Osteoblast (primary cell): ENCODE results near the gene COMMD1. TPM values are rescaled to one million over a fixed set of nuclear protein-coding genes. Genes with fewer than 3 reads are reported as not detected.

Experiments used
- DNase-seq: peaks from one replicate; pipeline ENCODE4 v3.0.0; 2011; ENCODE audit warnings: low spot score, mixed read lengths; ENCODE audit not compliant: insufficient read length; ENCODE audit errors: missing footprints
- H2AFZ ChIP-seq: 2 replicates; pipeline ENCODE4 v1.6.0; 2011; ENCODE audit warnings: mild to moderate bottlenecking, low read length
- H3K27ac ChIP-seq: 2 replicates; pipeline ENCODE4 v1.5.1; 2011; ENCODE audit warnings: mild to moderate bottlenecking, low read depth, low read length, moderate library complexity
- H3K27me3 ChIP-seq: 2 replicates; pipeline ENCODE4 v1.6.0; 2012; ENCODE audit warnings: mild to moderate bottlenecking, control low read depth, inconsistent platforms, low read length, moderate library complexity; ENCODE audit not compliant: insufficient read depth
- H3K36me3 ChIP-seq: 2 replicates; pipeline ENCODE4 v1.5.1; 2011; ENCODE audit warnings: mild to moderate bottlenecking, low read length, control low read depth, moderate library complexity; ENCODE audit not compliant: insufficient read depth
- H3K4me1 ChIP-seq: 2 replicates; pipeline ENCODE4 v1.5.1; 2011; ENCODE audit warnings: mild to moderate bottlenecking, low read length, control low read depth, moderate library complexity; ENCODE audit not compliant: insufficient read depth
- H3K4me2 ChIP-seq: 2 replicates; pipeline ENCODE4 v1.6.0; 2011; ENCODE audit warnings: mild to moderate bottlenecking, low read length; ENCODE audit not compliant: insufficient read depth
- H3K4me3 ChIP-seq: fragments of 200-600 bp; sonication (generic); 3 replicates; pipeline ENCODE4 v1.5.1; 2012; ENCODE audit warnings: mild to moderate bottlenecking, low read length, inconsistent platforms; ENCODE audit not compliant: insufficient read depth
- H3K79me2 ChIP-seq: 2 replicates; pipeline ENCODE4 v1.6.0; 2012; ENCODE audit warnings: mild to moderate bottlenecking, low read length, control low read depth, inconsistent platforms; ENCODE audit not compliant: insufficient read depth
- H3K9me3 ChIP-seq: 2 replicates; pipeline ENCODE4 v1.5.1; 2011; ENCODE audit warnings: low read depth, low read length, control low read depth
- H4K20me1 ChIP-seq: 2 replicates; pipeline ENCODE4 v1.6.0; 2012; ENCODE audit warnings: mild to moderate bottlenecking, low read length, control low read depth; ENCODE audit not compliant: insufficient read depth
- total RNA-seq: library from RNA; depleted of rRNA; stranded (reverse); fragments of >200 nt; gene quantifications from 2 replicates; pipeline ENCODE4 v1.2.3, GENCODE V29; 2012
- TF ChIP-seq, protein P1 (sequence below): IDR thresholded peaks from 2 replicates; pipeline ENCODE4 v1.5.1; 2011; ENCODE audit warnings: mild to moderate bottlenecking, low read depth, low read length, moderate library complexity; ENCODE audit errors: extremely low read depth

Gene COMMD1
- total RNA-seq, 1 donor, result 51.8 TPM

DNA sequence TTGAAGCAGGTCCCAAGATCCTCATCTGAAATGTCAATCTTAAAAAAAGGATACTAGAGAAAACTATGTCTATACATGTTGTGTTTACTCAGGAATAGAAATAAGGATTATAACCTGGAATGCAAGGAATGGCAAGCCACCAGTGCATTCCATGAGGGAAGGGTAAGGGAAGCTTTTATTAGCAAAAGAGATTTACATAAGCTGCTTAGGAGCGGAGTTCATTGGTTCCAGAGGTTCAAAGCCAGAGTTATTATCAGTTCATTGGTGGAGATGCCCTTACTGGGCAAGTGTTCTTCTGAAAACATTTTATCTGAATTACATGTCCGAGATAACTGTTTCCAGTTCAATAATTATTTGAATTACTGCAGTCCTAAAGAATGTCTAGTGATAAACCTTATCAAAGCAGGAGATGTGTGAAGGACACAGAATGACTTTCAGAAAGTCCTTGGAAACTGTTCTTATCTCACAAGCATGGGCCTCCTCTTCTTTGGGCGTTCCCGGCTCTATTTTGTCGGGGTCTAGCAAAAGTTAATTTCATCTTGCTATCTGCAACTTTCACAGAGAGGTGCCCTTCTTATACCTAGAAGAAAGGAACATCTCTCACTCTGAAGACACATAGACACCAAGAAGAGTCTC is 23.5 kb downstream of the COMMD1 start:
- Histone ChIP-seq H3K4me3 (no peak overlapping the region), H3K36me3 (no peaks in the 10 kb centered on the region), H3K79me2 (peaks cover 3% of the 10 kb centered on the region), H3K4me2 (no peak overlapping the region), H3K9me3 (no peaks in the 10 kb centered on the region), H3K4me1 (no peaks in the 10 kb centered on the region), H4K20me1 (no peaks in the 10 kb centered on the region), H2AFZ (no peak overlapping the region), H3K27me3 (no peaks in the 10 kb centered on the region), H3K27ac (no peak overlapping the region)
- TF ChIP-seq, protein P1, sequence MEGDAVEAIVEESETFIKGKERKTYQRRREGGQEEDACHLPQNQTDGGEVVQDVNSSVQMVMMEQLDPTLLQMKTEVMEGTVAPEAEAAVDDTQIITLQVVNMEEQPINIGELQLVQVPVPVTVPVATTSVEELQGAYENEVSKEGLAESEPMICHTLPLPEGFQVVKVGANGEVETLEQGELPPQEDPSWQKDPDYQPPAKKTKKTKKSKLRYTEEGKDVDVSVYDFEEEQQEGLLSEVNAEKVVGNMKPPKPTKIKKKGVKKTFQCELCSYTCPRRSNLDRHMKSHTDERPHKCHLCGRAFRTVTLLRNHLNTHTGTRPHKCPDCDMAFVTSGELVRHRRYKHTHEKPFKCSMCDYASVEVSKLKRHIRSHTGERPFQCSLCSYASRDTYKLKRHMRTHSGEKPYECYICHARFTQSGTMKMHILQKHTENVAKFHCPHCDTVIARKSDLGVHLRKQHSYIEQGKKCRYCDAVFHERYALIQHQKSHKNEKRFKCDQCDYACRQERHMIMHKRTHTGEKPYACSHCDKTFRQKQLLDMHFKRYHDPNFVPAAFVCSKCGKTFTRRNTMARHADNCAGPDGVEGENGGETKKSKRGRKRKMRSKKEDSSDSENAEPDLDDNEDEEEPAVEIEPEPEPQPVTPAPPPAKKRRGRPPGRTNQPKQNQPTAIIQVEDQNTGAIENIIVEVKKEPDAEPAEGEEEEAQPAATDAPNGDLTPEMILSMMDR, result no peak
- peak; percentile 39 for DNase-seq

DNA sequence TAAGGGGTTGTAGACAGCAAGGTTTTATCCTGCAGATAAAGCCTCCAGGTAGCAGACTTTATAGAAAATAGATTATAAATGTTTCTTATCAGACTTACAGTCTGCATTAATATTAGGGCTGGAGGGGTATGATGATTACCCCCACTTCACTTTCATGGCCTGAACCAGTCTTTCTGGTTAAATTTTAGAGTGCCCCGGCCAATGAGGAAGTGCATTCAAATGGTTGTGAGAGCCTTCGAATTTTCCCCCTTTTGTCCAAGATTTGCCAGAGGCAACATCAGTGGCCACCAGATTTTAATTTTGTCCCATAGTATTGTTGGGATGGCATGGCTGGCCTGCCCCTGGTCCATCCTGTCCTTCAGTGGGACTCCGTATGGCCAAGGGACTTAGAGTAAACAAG is 31.6 kb downstream of the COMMD1 start:
- Histone ChIP-seq H3K36me3 (no peaks in the 10 kb centered on the region), H3K4me3 (no peak overlapping the region), H3K9me3 (no peaks in the 10 kb centered on the region), H3K79me2 (peaks cover 3% of the 10 kb centered on the region), H4K20me1 (no peaks in the 10 kb centered on the region), H2AFZ (no peak overlapping the region), H3K27ac (no peak overlapping the region), H3K27me3 (no peaks in the 10 kb centered on the region), H3K4me2 (no peak overlapping the region), H3K4me1 (no peaks in the 10 kb centered on the region)
- no peak for DNase-seq
- TF ChIP-seq, protein P1, result no peak

DNA sequence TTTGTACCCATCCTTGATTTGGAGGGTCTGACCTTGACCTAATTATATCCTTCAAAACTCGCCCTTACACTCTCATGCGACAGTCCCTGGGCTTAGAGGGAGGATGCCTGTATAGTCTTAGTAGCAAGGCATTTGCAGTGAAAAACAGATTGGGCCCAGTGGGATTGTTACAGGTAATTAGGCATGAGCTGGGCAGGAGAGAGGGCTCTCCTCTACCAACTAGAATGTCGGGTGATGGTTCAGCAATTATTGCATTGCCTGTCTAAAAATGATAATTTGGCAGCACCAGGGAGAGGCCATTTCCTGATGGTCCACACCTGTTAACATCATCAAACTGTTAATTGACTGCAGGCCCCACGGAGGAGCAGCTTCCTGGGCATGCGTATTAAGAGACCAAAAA is 32.4 kb downstream of the COMMD1 start:
- no peak for DNase-seq
- Histone ChIP-seq H3K27ac (no peak overlapping the region), H3K9me3 (no peaks in the 10 kb centered on the region), H3K27me3 (no peaks in the 10 kb centered on the region), H3K4me1 (no peaks in the 10 kb centered on the region), H3K36me3 (no peaks in the 10 kb centered on the region), H4K20me1 (no peaks in the 10 kb centered on the region), H3K4me2 (no peak overlapping the region), H3K79me2 (no peaks in the 10 kb centered on the region), H3K4me3 (no peak overlapping the region), H2AFZ (no peak overlapping the region)
- TF ChIP-seq, protein P1, result no peak

DNA sequence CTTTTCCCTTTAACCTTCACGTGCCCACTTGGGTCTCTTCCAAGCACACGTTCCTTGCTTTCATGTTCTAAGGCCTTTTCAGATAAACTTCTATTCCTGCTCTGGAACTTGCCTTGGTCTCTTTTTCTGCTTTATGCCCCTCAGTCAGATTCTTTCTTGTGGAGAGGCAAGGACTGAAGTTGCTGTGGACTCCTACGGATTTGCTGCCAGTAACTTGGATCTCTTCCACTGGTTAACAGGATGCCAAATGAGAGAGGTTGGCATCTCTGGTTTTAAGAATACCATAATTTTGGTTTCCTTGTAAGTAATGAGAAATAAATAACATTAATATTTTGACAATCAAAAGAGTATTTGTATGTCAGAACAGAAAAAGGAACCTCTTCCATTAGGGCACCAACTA is 33.0 kb downstream of the COMMD1 start:
- TF ChIP-seq, protein P1, result no peak
- H3K27ac ChIP-seq, result no peak overlapping the region
- no peak overlapping the region for H3K4me2 ChIP-seq
- no peak overlapping the region for H3K4me3 ChIP-seq
- H3K4me1 ChIP-seq, result no peaks in the 10 kb centered on the region
- H4K20me1 ChIP-seq, result no peaks in the 10 kb centered on the region
- no peak overlapping the region for H2AFZ ChIP-seq
- no peaks in the 10 kb centered on the region for H3K27me3 ChIP-seq
- H3K36me3 ChIP-seq, result no peaks in the 10 kb centered on the region
- H3K9me3 ChIP-seq, result no peaks in the 10 kb centered on the region
- DNase-seq, result no peak
- no peaks in the 10 kb centered on the region for H3K79me2 ChIP-seq
